ENCODE results near the gene RABGAP1.
A peak's percentile ranks its signal among the peaks of the same experiment; 100 is the strongest.

The RABGAP1 gene

DNA sequence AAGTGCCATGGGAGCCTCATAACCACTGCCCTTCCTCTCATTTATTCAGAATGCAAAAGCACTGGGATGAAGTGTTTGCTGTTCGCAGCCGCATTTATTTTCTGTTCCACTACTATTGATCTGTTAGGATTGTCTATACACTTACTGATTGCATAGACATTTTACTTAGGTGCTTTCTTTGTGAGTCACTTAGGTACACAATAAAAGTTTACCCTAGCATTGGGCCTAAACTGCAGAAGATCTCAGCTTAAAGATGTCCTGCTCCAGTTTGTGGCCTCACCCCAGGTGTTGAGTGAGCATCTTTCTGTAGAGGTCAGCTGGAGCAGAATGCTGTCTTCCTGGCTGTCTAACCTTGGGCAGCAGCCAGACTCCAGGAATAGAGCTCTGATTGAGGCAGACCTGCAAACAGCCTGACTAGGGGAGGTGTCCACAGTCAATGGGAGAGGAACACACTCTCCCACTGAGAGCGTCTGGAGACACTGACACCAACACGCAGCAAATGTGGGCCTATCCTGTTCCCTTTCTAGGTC, 146.6 kb downstream of the RABGAP1 start:
- Histone ChIP-seq H3K27ac (no peak overlapping the region), H3K36me3 (peaks cover 43% of the 10 kb centered on the region)
- no peak for DNase-seq

DNA sequence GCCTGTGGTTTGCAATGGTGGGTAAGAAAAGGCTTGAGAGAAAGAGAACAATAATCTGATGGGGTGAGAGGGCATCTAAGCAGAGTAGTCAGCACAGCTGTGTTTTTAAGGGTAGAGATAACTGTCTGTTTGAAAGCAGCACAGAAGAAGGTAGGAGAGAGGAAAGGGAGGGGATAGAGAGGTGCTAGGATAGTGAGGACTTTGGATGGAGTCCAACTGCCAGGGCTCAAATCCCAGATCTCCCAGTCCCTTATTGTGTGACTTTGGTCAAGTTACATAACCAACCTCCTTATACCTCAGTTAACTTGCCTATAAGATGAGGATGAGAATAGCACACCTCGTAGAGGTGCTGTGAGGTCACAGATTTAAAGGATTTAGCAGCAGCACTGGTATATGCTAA, 148.2 kb downstream of the RABGAP1 start:
- Histone ChIP-seq H3K27me3 (ENCODE audit: insufficient read depth, low read depth, severe bottlenecking) (no peaks in the 10 kb centered on the region), H3K36me3 (peaks cover 48% of the 10 kb centered on the region), H3K9me3 (ENCODE audit: severe bottlenecking) (no peaks in the 10 kb centered on the region), H3K27ac (no peak overlapping the region), H3K4me3 (ENCODE audit: low read depth, low read length) (no peak overlapping the region)
- no peak for DNase-seq
- TF ChIP-seq, protein P1, sequence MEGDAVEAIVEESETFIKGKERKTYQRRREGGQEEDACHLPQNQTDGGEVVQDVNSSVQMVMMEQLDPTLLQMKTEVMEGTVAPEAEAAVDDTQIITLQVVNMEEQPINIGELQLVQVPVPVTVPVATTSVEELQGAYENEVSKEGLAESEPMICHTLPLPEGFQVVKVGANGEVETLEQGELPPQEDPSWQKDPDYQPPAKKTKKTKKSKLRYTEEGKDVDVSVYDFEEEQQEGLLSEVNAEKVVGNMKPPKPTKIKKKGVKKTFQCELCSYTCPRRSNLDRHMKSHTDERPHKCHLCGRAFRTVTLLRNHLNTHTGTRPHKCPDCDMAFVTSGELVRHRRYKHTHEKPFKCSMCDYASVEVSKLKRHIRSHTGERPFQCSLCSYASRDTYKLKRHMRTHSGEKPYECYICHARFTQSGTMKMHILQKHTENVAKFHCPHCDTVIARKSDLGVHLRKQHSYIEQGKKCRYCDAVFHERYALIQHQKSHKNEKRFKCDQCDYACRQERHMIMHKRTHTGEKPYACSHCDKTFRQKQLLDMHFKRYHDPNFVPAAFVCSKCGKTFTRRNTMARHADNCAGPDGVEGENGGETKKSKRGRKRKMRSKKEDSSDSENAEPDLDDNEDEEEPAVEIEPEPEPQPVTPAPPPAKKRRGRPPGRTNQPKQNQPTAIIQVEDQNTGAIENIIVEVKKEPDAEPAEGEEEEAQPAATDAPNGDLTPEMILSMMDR (IDR thresholded peaks at IDR 0.05; ENCODE audit: low read depth, low read length), result no peak

More for the DNA sequence above, 146.6 kb downstream of the RABGAP1 start:
- Histone ChIP-seq H3K9me3 (ENCODE audit: severe bottlenecking) (no peaks in the 10 kb centered on the region), H3K4me3 (ENCODE audit: low read depth, low read length) (no peak overlapping the region), H3K27me3 (ENCODE audit: insufficient read depth, low read depth, severe bottlenecking) (no peaks in the 10 kb centered on the region)
- TF ChIP-seq, protein P1 (IDR thresholded peaks at IDR 0.05; ENCODE audit: low read depth, low read length), result no peak

DNA sequence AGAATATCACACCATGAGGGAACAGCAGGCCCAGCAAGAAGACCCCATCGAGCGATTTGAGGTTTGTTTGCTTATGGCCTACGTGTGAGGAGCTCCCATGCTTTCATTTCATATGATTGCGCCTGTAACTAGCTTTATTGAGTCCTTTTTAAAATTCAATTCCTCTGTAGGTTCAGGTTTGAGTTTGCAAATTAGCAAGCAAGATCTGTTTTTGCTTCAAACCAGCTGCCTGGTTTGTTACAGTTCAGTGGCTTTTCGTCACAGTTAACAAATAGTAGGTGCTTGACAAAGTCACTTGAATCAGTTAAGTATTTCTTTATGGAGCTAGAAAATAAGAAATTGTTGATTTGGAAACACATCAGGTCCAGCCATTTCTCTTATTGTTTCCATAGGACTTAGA, 149.0 kb downstream of the RABGAP1 start:
- no peaks in the 10 kb centered on the region for H3K9me3 ChIP-seq (ENCODE audit: severe bottlenecking)
- H3K27me3 ChIP-seq (ENCODE audit: insufficient read depth, low read depth, severe bottlenecking), result no peaks in the 10 kb centered on the region
- no peak overlapping the region for H3K4me3 ChIP-seq (ENCODE audit: low read depth, low read length)
- DNase-seq, result no peak
- peak overlapping the region; percentile 59 for H3K27ac ChIP-seq
- TF ChIP-seq, protein P1 (IDR thresholded peaks at IDR 0.05; ENCODE audit: low read depth, low read length), result no peak
- H3K36me3 ChIP-seq, result peaks cover 50% of the 10 kb centered on the region

DNA sequence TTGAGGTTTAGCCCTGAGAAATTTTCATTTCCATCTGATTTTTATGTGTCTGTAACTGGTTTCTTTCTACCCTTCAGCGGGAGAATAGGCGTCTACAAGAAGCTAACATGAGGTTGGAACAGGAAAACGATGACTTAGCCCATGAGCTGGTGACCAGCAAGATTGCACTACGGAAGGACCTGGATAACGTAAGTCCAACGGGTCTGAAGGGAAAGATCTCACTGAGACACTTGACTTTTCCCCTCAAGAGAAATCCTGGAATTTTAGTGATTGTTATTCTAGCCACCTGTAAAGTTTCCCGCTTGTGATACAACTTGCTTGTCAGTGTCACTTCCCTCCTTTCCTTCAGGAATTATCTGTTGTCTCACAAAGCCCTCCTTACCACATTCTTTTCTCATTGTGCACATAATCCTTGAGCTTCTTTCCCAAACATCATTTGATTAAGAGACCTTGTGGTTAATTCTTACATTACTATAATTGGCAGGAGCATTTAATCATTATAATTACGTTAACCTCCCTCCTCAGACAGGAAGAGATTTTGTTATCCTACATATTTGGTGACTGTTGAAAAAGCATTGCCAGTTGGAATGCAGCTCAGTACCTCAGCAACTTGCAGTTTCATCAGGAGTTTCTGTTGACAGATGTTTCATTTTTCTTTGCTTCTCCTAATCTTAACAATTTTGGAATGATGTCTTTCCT, 149.5 kb downstream of the RABGAP1 start:
- peak overlapping the region; percentile 59 for H3K27ac ChIP-seq
- H3K4me3 ChIP-seq (ENCODE audit: low read depth, low read length), result no peak overlapping the region
- H3K36me3 ChIP-seq, result peaks cover 47% of the 10 kb centered on the region
- DNase-seq, result no peak
- no peaks in the 10 kb centered on the region for H3K27me3 ChIP-seq (ENCODE audit: insufficient read depth, low read depth, severe bottlenecking)
- TF ChIP-seq, protein P1 (IDR thresholded peaks at IDR 0.05; ENCODE audit: low read depth, low read length), result no peak
- no peaks in the 10 kb centered on the region for H3K9me3 ChIP-seq (ENCODE audit: severe bottlenecking)

DNA sequence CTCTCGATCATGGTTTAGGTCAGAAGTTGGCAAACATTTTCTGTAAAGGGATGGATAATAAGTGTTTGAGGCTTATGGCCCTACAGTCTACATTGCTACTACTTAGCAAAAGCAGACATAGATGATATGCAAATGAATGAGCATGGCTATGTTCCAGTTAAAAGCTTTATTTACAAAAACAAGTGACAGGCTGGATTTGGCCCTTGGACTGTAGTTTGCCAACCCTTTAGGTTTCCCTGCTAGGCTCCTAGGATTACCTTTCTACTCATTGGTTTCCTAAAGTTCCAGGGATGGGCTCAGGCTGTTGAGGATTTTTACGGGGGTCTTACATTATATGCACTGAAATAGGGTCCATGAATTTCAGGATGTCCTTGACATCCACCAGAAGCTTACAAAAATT, 150.1 kb downstream of the RABGAP1 start:
- Histone ChIP-seq H3K9me3 (ENCODE audit: severe bottlenecking) (no peaks in the 10 kb centered on the region), H3K27me3 (ENCODE audit: insufficient read depth, low read depth, severe bottlenecking) (no peaks in the 10 kb centered on the region), H3K27ac (peak overlapping the region; percentile 59), H3K4me3 (ENCODE audit: low read depth, low read length) (no peak overlapping the region), H3K36me3 (peaks cover 49% of the 10 kb centered on the region)
- TF ChIP-seq, protein P1 (IDR thresholded peaks at IDR 0.05; ENCODE audit: low read depth, low read length), result no peak
- no peak for DNase-seq

Data from WERI-Rb-1 (cell line).